GM12878 (cell line): ENCODE measurements around the gene OR52K1.

Source experiments
- JUND ChIP-seq: IDR thresholded peaks from 2 replicates; pipeline ENCODE4 v1.6.1; 2012; ENCODE audit warnings: low read depth, mild to moderate bottlenecking, low read length, improper control_type of control experiment, moderate library complexity
- POLR2A ChIP-seq: IDR thresholded peaks from 2 replicates; pipeline ENCODE4 v1.6.1; 2011; ENCODE audit warnings: low read depth, mild to moderate bottlenecking, low read length

GRCh38 chr11:4491878-4492606, 9.6 kb downstream of the OR52K1 start:
- no peak for TF ChIP-seq JUND
- no peak for TF ChIP-seq POLR2A
